NB4 (cell line): ENCODE data around the gene ZPLD1.

Source experiments
- CTCF ChIP-seq: IDR thresholded peaks from one replicate; pipeline ENCODE4 v1.5.1; 2012; ENCODE audit warnings: low read depth, low read length
- POLR2A ChIP-seq: IDR thresholded peaks from 2 replicates; pipeline ENCODE4 v1.6.1; 2011; ENCODE audit warnings: mild to moderate bottlenecking; ENCODE audit not compliant: insufficient read length; ENCODE audit errors: extremely low read depth

DNA sequence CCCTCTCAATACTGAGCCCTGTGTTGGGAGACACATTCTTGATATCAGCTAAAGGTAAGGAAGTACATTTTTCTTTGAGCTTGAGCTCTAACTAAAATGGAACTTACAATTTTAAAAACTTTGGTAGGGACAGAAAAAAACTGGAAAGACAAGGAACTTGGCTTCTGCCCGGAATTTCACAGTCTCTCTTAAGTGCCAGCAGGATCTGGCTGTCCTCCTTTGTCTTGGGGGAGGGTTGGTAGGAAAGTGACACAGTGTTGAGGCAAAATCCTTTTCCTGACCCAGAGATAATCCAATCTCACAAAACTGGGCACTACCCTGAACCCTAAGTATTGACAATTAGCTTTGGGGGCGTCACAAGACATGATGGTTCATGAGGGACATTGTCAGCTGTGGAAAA, 45.3 kb downstream of the ZPLD1 start:
- TF ChIP-seq CTCF (no peak), POLR2A (no peak)
